HL-60/S4 treated with phorbol 12-myristate 13-acetate at 8.2 ng/mL for 4 days and 3 days (cell line): ENCODE results near the gene INO80D.
"Not testable (repeated sequence)": the region's sequence is repeated elsewhere in the genome, so short reads cannot be mapped to it uniquely, and the experiment has no call there.

Experiments
- in situ Hi-C: fragments of 300-500 bp; cut with MboI; formaldehyde crosslinking; loops from 2 replicates; pipeline ENCODE4 v1.15.0; 2022; ENCODE audit warnings: low sequenced_read_pairs

INO80D gene

GRCh38 chr2:206083602-206084438 is 2.2 kb downstream of the INO80D start:
- in situ Hi-C loops, result no loop called here

DNA sequence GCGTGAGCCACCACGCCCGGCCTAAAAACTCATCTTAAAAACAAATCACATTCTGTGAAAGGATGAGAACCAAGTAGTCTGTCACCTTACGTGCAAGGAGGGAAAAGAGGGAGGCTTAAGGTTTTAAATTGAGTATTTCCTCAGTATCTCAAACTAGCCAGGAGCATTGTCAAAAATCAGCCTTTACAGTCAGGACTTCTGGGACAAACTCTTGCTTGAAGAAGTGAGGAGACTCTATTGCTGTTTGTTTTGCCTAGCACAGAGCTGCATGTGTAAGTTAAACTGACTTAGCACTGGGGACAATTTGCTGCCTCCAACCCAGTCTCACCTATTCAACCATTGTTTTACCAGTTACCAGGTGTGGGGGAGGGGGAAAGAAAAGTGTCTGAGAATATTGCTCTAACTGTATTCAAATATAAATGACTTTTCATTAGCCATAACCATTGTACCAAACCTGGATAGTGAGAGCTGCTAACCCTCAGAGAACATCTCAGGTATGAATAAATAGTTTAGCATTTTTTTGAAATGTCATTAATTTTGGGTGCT is 3.6 kb downstream of the INO80D start:
- in situ Hi-C loops, result no loop called here

DNA sequence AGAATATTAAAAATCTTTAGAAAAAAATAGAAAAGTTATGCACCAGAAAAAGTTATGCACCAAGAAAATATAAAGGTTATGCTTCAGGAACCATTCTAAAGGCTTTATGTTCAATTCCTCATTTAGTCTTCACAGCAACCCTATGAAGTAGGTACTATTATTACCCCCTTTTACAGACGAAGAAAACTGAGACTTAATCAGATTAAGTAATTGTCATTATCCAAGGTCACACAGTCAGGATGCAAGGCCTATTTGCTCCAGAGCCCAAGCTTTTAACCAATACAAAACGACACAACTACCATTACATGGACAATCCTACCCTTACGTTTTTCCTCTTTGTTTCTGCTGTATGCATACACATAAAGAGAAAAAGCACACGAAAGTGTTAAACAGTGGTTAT is 5.0 kb downstream of the INO80D start:
- in situ Hi-C loops, result no loop called here

GRCh38 chr2:206079699-206080465 is 6.1 kb downstream of the INO80D start:
- in situ Hi-C loops, result no loop called here

GRCh38 chr2:206077879-206078278 is 8.1 kb downstream of the INO80D start:
- in situ Hi-C loops, result not testable (repeated sequence)

DNA sequence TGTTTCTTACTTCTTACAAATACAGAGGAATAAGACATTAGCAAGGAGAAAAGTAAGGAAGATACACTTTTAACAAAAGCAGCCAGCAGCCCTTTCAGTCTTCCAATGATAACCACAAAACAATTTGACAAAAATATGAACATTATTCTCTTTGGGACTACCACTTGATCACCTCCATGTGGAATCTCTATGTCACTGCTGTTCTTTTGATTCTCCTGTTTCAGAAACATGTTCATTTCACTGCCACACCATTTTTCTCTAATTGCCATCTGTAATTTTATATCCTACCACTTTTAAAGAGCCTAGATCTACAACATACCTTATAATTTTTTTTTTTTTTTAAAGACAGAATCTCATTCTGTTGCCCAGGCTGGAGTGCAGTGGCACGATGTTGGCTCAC is 10.9 kb downstream of the INO80D start:
- in situ Hi-C loops, result no loop called here

DNA sequence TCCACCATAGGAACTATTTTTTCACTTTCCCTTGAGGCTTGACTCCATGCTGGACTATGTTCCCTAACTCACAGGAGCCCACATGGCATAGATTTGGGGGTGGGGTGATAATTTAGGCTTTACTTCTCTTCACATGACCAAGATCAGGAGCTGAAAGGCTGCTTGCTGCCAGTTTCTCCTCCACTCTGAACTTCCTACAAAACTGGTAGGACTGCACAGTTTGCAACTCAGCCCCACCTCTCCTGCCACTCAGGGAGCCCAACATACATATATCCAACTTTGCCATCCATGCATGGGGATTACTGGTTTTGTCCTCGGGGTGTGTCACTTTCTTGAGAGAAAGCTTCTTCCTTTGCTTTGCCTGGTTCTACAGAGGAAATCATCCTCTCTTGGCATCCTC is 14.2 kb downstream of the INO80D start:
- in situ Hi-C loops, result no loop called here

- in situ Hi-C loops, result no loop called here
Observed at GRCh38 chr2:206069417-206069816, 16.6 kb downstream of the INO80D start.

GRCh38 chr2:206068207-206068606 is 17.8 kb downstream of the INO80D start:
- in situ Hi-C loops, result no loop called here

DNA sequence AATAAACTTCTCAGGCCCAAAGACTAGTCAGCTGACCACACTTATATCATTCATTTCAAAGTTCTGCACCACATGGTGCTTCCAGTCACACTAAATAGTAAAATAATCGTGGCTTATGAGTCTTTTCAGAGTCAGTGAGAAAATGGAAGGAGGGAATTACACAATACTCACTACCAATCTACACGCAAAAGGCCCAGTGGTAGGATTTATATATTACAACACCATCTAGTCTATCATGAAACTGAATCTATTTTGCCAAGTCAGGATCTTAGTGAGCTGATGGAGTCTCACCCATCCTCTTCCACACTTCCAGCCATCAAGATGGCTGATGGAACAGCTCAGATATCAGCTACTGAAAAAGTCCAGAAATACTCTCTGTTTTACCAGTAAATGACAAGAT is 21.9 kb downstream of the INO80D start:
- in situ Hi-C loops, result no loop called here

- in situ Hi-C loops, result no loop called here
Observed at GRCh38 chr2:206063635-206064034, 22.3 kb downstream of the INO80D start.

GRCh38 chr2:206062724-206063123 is 23.2 kb downstream of the INO80D start:
- in situ Hi-C loops, result no loop called here

- in situ Hi-C loops, result no loop called here
Observed at GRCh38 chr2:206056286-206056685, 29.7 kb downstream of the INO80D start.

GRCh38 chr2:206054952-206055351 is 31.0 kb downstream of the INO80D start:
- in situ Hi-C loops, result no loop called here

DNA sequence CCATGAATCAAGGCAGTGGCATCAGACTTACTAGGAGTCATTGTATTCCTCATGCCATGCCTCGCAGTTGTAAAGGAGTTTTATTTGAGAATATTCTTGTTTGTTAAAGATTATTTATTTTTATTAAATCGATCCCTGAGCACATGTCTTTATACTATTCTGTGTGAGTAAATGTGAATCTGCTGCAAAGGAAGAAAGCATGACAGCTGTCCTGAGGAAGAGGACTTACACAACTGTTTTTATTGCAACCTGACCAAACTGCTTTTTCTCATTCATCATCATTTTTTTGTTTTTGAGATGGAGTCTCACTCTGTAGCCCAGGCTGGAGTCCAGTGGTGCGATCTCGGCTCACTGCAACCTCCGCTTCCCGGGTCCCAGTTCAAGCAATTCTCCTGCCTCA is 34.1 kb downstream of the INO80D start:
- in situ Hi-C loops, result no loop called here

DNA sequence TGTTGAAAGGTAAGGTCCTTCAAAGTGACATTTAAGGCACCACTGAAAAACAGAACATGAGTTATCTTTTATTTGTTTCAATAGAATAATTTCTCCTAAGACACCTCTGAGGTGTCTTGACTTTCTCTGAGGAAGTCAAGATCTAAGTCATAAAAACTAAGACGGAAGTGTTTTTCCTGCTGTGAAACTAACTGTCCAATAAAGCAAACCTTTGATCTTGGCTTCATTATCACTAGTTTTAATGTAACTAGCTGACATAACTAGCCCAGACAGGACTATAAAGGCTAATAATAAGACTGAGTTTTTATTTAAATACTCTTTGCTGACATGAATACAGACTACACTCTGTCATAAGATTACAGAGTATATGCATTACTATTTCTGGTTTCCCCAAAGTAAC is 36.6 kb downstream of the INO80D start:
- in situ Hi-C loops, result no loop called here

GRCh38 chr2:206045251-206045650 is 40.7 kb downstream of the INO80D start:
- in situ Hi-C loops, result no loop called here

- in situ Hi-C loops, result no loop called here
Observed at GRCh38 chr2:206040525-206040924, 45.4 kb downstream of the INO80D start.

- in situ Hi-C loops, result not testable (repeated sequence)
Observed at GRCh38 chr2:206035393-206035792, 50.6 kb downstream of the INO80D start.

GRCh38 chr2:206033452-206033851 is 52.5 kb downstream of the INO80D start:
- in situ Hi-C loops, result not testable (repeated sequence)

DNA sequence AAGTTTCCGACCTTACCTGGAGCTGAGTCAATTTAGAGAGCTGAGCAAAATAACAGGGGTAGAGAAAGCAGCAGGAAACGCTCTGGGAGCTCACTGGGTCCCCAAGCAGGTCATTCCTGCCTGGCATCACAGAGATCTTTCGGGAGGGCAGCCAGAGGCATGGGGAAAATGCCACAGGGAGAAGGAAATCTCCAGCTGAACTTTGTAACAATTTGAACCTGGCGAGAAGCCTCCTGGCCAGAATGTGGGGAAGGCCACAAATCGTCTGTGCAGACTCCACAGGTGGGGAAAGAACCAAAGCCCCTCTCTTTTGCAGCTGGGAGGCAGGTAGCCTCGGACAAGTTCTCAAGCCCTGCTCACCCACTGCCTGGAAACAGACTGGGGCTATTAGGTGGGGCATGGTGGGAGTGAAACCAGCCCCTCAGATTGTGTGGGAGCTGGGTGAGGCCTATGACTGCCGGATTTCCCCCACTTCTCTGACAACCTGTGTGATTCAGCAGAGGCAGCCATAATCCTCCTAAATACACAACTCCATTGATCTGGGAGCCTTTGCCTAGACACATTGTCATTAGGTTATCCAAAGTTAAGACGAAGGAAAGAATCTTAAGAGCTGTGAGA is 53.9 kb downstream of the INO80D start:
- in situ Hi-C loops, result no loop called here
